ENCODE data around the gene SRSF8. TPM values are rescaled to one million over a fixed set of nuclear protein-coding genes. Genes with fewer than 3 reads are reported as not detected.

SRSF8 gene
- polyA plus RNA-seq, 1 of the 3 experiments (the other 2 are of a cell fraction) = 25.4 TPM

- no peaks in the 10 kb centered on the region for H3K9me2 ChIP-seq
- H3K27me3 ChIP-seq (ENCODE audit: insufficient read depth) = no peaks in the 10 kb centered on the region
- H3K9ac ChIP-seq = no peak overlapping the region
- DNase-seq = no peak
- H2AFZ ChIP-seq (ENCODE audit: low read depth) = no peak overlapping the region
- no peaks in the 10 kb centered on the region for H3K36me3 ChIP-seq (replicated peaks in 1 of 2; ENCODE audit: control insufficient read depth in 1 of 2, insufficient read depth in 2 of 2, low read length in 1 of 2)
- peaks cover 0 to 4% of the 10 kb centered on the region in 2 experiments; a peak in 1 of 4 replicates for H3K4me1 ChIP-seq (ENCODE audit: control insufficient read depth in 1 of 2, insufficient read depth in 2 of 2, low read depth in 1 of 2, low read length in 1 of 2)
- no peaks in the 10 kb centered on the region for H3F3A ChIP-seq (replicated peaks; ENCODE audit: insufficient read depth)
- no peaks in the 10 kb centered on the region for H3K79me2 ChIP-seq (ENCODE audit: insufficient read depth)
- no peak overlapping the region for H3K27ac ChIP-seq (ENCODE audit: low read depth in 2 of 2, low read length in 1 of 2)
- H4K20me1 ChIP-seq (ENCODE audit: insufficient read depth) = no peaks in the 10 kb centered on the region
- H3K4me3 ChIP-seq (ENCODE audit: low read depth in 2 of 2, low read length in 1 of 2) = no peak overlapping the region
- WGBS (ENCODE audit: low lambda C conversion rate) = 79% methylated on average over 3 of the region's 3 CpGs
- CTCF ChIA-PET = interaction anchor here (1.4 kb wide), 1 partner anchor 17 kb away, joined by 5 read pairs; no protein-coding TSS in a partner anchor
- no peak overlapping the region for H3K4me2 ChIP-seq
- no peaks in the 10 kb centered on the region for H3K9me3 ChIP-seq
- no peak for TF ChIP-seq FOSL2 (IDR thresholded peaks at IDR 0.05; ENCODE audit: borderline replicate concordance, low read depth)
- no peak for TF ChIP-seq RXRA (IDR thresholded peaks at IDR 0.05; ENCODE audit: borderline replicate concordance, low read depth)
- TF ChIP-seq USF2 (IDR thresholded peaks at IDR 0.05; ENCODE audit: borderline replicate concordance, low read depth, low read length) = no peak
- no peak for TF ChIP-seq GABPA (IDR thresholded peaks at IDR 0.05; ENCODE audit: low read depth)
- TF ChIP-seq JUND (IDR thresholded peaks at IDR 0.05) = no peak
- no peak for TF ChIP-seq TCF12 (IDR thresholded peaks at IDR 0.05)
- no peak for TF ChIP-seq CTCF (IDR thresholded peaks at IDR 0.05)
- TF ChIP-seq FOXM1 (IDR thresholded peaks at IDR 0.05; ENCODE audit: low read depth) = no peak
- no peak for TF ChIP-seq GATA2 (CRISPR knock-in tag; IDR thresholded peaks at IDR 0.05)
- no peak for TF ChIP-seq TEAD4 (IDR thresholded peaks at IDR 0.05; ENCODE audit: borderline replicate concordance, insufficient read depth)
- TF ChIP-seq CHD2 (IDR thresholded peaks at IDR 0.05; ENCODE audit: low read length, partially characterized antibody) = no peak
- TF ChIP-seq MXI1 (IDR thresholded peaks at IDR 0.05; ENCODE audit: low read depth, low read length) = no peak
- TF ChIP-seq EZH2phosphoT487 (IDR thresholded peaks at IDR 0.05; ENCODE audit: borderline replicate concordance, low read depth) = no peak
- TF ChIP-seq ELF1 (IDR thresholded peaks at IDR 0.05) = no peak
- TF ChIP-seq NRF1 (IDR thresholded peaks at IDR 0.05; ENCODE audit: low read depth, low read length) = no peak
- TF ChIP-seq, protein P1, sequence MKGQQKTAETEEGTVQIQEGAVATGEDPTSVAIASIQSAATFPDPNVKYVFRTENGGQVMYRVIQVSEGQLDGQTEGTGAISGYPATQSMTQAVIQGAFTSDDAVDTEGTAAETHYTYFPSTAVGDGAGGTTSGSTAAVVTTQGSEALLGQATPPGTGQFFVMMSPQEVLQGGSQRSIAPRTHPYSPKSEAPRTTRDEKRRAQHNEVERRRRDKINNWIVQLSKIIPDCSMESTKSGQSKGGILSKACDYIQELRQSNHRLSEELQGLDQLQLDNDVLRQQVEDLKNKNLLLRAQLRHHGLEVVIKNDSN (IDR thresholded peaks at IDR 0.05; ENCODE audit: borderline replicate concordance, low read depth) = no peak
- POLR2A ChIA-PET = interaction anchor here (0.6 kb wide), 1 partner anchor 135 kb away, joined by 3 read pairs; no protein-coding TSS in a partner anchor
Measured at GRCh38 chr11:95085117-95085816, 18.5 kb downstream of the SRSF8 start.

Data from SK-N-SH (cell line).